ENCODE results near the gene SLC6A16.

SLC6A16 gene

DNA sequence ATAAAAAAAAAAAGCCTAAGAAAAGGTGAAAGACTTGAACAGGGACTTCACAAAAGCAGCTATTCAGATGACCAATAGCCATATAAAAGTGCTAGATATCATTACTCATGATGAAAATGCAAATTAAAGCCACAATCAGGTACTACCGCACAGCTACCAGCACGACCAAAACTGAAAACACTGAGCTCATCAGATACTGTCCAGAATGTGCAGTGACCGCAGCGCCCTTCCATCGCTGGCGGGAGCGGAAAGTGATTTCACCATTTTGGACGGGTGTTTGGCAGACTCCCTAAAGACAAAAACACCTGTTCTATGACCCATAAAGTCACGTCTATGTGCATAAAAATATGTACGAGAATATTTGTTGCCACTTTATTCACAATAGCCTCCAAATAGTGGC lies 60.7 kb downstream of the SLC6A16 start:
- no peak for DNase-seq

DNA sequence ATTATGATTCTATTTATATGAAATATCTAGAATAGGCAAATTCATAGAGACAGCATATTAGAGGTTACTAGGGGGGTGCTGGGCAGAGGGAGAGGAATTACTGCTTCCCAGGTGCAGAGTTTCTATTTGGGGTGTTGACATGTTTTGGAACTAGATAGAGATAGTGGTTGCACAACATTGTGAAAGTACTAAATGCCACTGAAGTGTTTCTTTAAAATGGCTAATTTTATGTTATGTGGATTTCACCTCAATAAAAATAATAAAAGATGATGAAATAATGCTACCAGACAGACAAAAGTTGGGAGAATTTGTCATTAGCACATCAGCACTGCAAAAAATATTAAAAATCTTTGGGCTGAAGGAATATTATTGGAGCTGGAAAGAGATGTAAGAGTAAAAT lies 63.4 kb downstream of the SLC6A16 start:
- DNase-seq, result no peak

DNA sequence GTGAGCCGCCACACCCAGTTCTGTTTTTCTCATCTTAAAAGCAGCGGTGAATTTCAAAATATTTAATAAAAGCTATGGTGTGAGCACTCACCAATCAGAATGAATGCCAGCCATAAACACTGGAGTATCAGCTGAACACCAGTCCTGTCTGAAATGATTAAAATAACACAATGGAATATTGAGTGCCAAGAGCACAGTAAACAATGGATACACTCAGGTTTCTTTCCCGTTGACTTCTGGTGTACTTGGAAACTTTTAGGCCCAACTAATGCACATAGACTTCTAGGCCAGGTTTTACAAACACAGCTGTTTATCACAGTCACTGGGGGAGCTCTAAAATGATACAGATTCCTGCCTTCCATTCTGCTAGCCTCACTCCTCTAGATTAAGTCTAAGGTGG lies 68.3 kb downstream of the SLC6A16 start:
- no peak for DNase-seq

DNA sequence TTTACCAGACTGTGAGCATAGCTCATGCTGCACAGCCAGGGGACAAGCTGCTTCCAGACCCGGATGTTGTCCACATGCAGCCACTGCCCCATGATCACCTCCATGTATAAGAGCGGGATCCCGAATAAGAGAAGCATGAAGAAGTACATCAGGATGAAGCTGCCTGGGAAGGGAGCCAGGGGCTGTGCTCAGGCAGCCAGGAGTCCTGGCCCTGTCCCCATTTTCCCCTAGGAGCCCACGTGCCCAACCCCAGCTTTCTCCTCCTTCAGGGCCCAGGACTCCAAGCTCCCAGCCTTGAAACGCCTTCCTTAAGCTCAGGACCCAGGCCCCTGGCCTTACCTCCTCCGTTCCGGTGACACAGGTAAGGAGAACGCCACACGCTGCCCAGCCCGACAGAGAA lies 69.3 kb downstream of the SLC6A16 start:
- DNase-seq, result no peak

DNA sequence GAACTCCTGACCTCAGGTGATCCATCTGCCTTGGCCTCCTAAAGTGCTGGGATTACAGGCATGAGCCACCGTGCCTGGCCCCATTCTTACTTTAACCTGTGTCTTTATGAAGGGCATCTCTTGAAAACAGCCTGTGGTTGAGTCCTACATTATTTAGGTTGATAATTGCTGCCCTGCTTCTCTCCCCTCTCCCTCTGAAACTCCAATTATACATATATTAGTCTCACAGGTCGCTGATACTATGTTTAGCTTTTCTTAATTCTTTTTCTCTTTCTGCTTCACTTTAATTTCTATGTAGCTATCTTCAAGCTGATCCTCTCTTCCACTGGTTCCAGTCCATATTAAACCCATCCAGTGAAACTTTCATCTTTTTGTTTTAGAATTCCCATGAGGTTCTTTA lies 75.1 kb downstream of the SLC6A16 start:
- DNase-seq, result no peak

DNA sequence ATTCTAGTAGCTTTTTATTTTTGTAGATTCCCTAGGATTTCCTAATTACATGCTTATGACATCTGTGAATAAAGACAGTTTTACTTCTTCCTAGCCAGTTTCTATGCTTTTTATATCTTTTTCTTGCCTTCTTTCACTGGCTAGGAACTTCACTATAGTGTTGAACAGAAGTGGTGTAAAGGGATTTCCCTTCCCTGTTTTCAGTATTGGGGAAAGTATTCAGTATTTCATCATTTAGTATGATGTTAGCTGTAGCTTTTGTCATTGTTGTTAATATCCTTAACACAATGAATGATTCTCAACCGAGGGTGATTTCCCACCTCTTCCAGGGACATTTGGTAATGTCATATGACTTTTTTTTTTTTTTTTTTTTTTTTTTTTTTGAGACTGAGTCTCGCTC lies 77.3 kb downstream of the SLC6A16 start:
- no peak for DNase-seq

DNA sequence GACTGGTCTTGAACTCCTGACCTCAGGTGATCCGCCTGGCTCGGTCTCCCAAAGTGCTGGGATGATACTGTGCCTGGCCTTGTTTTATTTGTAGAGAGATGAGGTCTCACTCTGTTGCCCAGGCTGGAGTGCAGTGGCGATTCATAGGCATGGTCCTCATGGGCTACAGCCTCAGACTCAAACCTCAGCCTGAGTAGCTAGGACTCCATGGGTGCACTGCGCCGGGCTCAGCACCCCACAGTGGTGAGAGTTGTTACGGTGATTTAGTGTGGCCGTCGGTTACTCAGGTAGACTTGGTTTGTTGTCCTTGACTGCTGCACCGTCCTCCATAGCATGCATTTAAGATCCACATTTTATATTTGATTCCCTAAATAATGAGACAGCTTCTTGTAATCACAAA lies 80.7 kb downstream of the SLC6A16 start:
- no peak for DNase-seq

DNA sequence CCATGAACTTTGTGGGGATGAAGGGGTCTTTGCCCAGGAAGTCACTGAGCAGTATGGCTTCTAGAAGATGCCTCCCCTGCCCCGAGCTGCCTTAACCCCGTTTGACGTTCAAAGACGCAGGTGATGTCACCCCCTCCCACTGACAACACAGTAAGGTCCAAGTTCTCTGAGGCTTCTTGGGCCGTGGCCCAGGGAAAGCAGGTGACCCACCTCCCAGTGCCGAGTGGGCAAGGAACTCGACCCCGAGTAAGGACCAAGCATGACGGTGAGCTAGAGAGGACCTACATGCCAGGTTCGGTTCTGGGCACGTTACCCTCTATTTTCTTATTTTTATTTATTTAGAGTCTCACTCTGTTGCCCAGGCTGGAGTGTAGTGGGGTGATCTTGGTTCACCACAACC lies 81.3 kb downstream of the SLC6A16 start:
- DNase-seq, result no peak

DNA sequence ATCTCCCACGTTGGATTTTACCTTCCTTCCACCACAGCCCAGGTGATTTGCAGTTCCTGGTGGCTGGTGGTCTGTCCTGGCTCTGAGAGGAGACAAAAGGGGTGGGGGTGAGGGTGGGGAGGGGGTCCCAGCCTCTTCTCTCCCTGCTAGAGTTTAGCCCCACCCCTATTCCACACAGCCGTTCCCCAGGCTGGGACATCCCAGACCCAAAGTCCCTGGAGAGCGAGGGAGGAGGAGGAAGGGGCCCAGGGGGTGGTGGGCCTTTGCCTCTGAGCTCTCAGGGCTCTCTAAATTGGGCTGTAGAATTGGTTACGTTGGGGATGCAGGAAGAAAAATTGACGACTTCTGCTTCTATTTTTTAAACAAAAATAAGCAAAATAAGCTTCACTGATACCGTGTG lies 81.9 kb downstream of the SLC6A16 start:
- DNase-seq, result no peak

DNA sequence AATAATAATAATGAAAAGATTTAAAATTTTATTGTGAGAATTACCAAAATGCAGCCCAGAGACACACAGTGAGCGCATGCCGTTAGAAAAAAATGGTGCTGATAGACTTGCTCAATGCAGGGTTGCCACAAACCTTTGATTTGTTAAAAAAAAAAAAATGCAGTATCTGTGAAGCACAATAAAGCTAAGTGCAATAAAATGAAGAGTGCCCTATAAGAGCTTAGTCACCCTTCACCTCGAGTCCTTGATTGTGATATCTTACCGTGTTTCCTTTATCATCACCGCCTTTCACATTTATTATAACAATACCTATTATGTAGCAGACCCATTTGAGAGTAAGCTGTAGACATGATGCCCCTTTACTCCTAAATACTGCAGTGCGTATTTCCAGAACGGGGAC lies 83.2 kb downstream of the SLC6A16 start:
- no peak for DNase-seq

Data from cerebellar nuclear complex (tissue), 1 donor.